HL-60/S4 treated with phorbol 12-myristate 13-acetate at 8.2 ng/mL for 4 days and 3 days (cell line): Measurements from ENCODE around the gene PSMB7.

Experiments
- in situ Hi-C: fragments of 300-500 bp; cut with MboI; formaldehyde crosslinking; loops from 2 replicates; pipeline ENCODE4 v1.15.0; 2022; ENCODE audit warnings: low sequenced_read_pairs

Gene PSMB7

DNA sequence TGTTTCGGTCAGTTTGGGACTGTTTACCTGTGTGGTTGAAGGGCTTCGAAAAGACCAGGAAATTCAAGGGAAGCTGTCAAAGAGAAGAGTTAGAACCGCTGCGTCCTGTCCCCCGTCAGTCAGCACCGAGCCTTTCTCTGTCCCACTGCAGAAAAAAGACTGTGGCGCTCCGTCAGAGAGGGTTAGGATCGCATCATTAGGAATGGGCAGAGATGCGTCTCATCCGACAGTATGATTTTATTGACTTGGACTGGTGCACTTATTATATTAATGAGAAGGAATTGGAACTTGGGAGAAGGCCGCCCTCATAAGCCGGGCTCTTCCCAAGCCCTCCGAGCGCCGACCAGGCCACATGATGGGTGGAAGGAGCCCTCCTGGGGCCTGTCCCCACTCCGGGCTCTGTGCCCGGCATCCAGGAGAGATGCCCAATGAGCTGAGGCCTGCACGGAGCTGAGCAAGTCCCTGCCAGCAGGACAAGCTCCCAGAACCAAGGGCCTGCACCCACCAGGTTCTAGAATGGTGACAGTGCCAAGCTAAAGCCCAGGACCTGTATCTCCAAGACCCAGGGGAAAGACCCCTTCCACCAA is 85.9 kb downstream of the PSMB7 start:
- in situ Hi-C loops = no loop called here

DNA sequence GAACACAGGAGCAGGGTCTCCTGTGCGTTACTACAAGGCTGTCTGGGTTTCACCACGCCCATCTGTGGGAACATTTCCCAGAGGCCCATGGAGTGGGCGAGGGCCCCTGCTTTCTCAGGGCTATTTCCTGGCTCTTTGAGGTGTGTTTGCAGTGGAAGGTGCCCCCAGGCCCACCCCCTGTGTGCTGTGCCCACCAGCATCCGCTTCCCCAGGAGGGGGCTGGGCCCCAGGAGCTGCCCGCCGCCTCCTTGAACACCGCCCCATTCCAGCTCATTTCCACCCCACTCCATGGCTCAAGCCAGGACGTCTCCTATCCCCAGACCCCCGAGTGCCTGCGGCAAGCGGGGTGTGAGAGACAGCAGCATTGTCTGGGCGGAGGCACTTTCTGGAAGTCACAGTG is 87.0 kb downstream of the PSMB7 start:
- in situ Hi-C loops = no loop called here

DNA sequence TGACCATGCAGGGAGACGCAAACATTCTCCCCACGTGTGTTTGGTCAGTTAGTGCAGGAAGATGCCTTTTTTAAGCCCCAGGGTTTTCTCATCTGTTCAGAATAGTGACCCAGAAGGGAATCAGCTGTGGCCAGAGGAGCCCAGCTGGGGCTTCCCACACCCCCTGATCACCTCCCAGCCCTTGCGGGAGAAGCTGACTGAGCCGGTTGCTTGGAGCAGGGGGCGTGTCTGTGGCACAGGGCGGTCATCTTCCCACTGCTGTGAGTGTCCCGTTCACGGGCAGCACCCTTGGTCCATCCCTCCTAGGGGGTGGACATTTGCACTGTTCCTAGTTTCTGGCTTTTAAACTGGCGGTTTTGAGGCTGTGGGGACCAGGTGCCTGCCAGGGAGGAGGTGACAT is 87.8 kb downstream of the PSMB7 start:
- in situ Hi-C loops = no loop called here

DNA sequence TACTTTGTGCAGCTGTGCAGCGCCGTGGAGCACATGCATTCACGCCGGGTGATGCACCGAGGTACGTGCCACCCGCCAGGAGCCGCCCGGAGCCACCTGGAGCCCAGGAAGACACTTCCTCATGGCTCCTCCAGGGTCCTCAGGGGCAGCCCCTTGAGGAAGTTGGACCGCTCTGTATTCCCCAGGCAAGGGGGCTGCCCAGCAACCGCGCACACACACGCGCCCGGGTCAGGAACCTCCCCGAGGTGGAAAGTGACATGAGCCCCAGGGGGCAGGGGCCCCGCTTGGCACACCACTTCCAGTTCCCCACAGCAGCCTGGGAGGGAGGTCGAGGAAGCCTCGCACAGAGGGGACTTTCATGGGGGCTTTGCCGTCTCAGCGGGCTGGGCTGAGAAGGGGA is 88.9 kb downstream of the PSMB7 start:
- in situ Hi-C loops = no loop called here

DNA sequence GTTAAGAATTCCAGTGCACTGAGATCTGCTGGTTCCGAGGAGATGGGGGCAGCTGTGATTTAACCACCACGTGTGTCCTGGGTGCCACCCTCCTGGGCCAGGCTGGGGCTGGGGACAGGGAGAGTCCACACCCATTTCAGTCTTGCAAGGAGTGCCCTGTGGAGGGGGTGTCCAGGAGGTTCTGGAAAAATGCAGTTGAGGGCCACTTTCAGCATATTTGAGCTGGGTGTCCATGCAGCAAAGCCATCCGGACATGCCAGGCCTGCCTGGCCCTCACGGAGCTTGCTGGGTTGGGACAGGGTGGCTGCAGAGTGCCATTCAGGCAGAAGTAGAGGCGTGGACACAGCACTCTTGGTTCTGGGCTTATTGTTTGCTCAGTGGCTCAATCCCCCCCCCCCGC is 89.4 kb downstream of the PSMB7 start:
- in situ Hi-C loops = no loop called here

DNA sequence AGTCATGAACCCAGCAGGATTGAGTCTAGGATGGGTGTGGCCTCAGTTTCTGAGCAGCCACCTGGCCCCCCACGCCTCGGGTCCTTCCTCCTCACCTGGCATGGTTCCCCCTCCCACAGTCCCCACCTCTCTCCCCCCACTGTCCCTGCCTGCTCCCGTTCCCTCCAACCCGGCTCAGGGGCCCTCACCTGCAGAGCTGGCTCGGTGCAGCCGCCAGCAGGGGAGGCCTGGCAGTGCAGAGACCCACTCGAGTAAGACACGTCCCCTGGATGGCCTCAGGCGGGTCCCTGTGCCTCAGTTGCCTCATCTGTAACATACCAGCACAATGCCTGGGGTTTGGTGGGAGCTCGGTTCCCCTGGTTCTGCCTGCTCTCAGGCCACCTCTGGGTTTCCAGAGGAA is 91.3 kb downstream of the PSMB7 start:
- in situ Hi-C loops = no loop called here

DNA sequence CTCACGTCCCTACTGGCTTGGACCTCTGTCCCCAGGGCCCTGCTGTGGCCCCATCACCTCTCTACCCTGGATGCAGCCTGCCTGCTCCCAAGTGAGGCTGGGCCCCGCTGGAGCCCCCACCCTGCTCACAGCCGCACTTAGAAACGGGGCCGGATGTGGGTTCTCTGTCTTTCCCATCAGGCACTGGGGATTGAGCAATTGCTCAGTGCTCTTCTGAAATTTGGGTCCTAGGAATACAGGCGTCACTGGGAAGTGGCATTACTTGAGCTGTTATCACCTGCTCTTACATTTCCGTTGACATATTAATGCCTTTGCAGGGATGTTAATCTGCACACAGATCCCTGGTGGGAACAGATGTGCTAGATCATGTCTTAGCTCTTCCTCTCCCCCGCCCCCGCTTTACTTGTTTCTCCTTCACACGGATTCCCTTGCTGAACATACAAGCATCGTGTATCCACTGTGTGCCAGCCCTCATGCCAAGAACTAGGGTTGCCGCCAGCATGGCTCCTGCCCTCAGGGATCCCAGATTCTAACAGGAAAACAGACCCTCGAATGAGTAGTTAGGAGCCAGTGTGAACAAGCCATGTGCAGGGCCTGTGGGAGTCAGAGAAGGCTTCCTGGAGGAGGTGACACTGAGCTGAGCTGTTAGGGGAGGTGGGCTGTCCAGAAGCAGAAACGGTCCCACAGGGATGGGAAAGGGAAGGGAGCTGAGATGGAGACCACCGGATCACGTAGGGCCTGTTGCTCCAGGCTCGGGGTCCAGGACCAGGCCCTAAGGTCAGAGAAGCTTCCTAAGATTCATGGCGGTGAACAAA is 92.4 kb downstream of the PSMB7 start:
- in situ Hi-C loops = no loop called here

DNA sequence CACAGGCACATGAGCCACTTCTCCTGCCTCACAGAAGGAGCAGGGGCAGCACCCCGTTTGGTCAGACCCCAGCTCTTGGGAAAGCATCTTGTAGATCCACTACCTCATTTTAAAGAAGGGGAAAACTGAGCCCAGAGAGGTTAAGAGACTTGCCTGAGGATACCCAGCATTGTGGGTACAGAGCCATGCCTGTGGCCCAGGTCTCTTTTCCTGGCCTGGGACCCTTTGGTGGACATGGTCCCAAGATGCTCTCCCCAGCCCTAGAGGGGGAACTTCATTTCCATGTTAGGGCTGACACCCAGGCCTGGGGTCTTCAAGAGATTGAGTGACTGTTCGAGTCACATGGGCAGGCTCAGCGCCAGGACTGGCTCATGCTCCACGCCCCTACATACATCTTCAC is 93.3 kb downstream of the PSMB7 start:
- in situ Hi-C loops = no loop called here

DNA sequence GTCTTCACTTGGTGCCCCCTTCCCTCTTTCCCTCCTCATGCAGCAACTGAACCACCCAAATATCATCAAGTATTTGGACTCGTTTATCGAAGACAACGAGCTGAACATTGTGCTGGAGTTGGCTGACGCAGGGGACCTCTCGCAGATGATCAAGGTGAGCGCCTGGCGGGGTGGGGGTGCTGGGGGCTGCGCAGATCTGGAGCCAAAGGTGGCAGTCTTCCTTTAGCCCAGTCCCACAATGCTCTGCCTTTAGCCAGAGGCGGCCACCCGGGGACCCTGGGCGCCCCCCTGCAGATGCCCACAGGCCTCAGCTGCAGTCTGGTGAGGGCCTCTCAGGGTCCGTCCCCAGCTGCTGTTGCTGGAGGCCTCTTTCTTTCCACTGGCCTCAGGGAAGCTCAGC is 93.8 kb downstream of the PSMB7 start:
- in situ Hi-C loops = no loop called here

DNA sequence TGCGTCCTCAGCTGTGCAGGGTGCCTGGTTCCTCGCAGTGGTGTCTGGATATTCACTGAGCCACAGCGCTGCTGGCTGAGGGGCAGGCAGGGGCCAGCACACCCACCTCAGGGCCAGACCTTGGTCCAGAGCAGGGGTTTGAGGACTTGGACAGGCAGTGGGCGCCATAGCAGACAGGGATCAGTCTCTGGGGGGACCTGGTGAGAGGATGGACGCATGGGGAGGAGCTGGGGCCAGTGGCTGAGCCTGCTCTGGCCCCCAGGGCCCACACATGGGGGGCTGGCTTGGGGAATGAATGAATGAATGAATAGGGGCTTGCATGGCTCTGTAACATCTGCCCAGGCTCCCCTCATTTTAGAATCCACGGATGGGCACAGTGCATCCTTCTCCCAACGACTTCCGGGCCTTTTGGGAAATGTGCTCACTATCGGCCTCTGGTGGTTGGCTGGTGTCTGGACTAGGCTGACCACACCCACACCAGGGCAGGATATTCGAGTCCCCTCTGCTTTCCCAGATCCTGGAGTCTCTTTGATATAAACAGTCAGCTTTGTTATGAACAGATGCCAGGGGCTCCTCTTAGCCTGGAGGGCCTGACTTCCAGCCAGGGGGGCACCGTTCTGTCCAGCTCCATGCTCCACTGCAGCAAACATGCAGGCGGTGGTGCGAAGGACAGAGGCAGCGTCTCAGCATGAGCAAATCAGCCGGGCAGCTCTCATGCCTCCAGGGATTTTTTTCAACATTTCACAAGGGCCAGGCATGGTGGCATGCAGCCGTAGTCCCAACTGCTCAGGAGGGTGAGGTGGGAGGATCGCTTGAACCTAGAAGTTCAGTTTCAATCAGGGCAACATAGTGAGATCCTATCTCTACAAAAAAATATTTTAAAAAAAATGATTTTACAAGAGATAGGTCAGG is 94.9 kb downstream of the PSMB7 start:
- in situ Hi-C loops = no loop called here

DNA sequence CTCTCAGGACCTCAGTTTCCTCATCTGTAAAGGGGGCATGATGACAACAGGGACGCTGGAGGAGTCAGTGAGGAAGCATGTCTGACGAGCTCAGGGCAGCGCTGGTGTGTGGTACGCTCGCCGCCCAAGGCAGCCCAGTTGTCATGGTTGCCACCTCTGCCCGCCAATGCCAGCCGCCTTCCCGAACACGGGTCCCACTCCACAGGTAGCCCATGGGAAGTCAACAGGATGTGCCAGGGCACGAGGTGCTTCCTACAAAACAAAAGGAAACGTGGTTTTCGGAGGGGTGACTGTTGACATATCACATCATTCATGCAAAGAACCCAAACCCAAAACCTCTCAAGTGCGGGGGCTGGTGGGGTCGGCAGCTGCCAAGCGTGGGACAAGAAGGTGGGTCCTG is 99.4 kb downstream of the PSMB7 start:
- in situ Hi-C loops = no loop called here

DNA sequence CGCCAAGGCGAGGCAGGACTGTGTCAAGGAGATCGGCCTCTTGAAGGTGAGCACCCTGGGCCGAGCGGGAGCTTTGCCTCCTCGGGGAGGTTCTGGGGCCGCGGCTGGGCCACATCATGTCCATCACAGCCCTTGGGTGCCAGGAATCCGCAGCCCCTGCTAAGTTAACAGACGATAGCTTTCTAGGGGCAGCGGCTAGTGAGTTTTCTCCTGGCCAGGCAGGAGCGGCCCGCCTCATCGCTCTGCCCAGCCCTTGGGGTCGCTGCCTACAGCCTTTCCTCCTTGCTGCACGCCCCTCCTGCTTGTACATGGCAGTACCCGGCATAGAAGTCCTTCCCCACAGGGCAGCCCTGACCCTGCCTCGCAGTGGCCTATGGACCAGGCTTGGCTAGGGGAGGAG is 101.3 kb downstream of the PSMB7 start:
- in situ Hi-C loops = no loop called here

DNA sequence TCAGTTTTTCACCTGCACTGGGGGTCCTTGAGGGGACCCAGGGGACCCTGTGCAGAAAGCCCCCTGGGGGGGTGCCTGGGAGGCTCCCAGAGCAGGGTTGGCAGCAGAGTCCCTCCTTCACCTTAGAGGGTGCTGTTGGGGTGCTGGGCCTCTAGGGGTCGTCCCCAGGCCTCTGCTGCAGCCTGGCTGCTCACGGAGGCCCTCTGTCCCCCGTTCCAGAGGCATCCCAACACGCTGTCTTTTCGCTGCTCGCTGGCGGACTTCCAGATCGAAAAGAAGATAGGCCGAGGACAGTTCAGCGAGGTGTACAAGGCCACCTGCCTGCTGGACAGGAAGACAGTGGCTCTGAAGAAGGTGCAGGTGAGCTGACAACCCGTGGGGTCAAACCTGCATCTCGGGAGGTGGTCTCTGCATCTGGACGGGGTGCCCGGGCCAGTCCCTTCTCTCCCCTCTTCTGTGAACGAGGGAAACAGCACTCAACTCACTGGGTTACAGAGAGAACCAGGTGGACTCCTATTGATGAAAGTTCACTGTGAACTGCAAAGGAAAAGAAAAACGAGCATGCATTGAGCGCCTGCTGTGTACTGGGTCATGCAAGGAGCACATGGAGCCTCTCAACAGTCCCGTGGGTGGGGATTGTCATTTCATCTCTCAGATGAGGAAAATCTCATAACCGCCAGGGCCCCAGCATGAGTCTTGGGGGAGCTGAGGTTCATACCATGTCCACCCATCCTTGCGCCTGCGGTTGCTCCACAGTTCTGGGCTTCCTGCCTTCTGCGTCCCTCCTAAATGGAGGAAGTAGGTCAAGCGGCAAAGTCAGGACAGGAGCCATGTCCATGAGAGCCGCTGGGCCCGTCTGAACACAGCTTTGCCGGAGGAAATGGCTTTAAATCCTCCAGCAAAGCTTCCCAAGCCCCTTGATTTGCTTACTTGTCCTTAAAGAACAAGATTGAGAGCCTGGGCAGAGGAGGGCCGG is 102.7 kb downstream of the PSMB7 start:
- in situ Hi-C loops = no loop called here

DNA sequence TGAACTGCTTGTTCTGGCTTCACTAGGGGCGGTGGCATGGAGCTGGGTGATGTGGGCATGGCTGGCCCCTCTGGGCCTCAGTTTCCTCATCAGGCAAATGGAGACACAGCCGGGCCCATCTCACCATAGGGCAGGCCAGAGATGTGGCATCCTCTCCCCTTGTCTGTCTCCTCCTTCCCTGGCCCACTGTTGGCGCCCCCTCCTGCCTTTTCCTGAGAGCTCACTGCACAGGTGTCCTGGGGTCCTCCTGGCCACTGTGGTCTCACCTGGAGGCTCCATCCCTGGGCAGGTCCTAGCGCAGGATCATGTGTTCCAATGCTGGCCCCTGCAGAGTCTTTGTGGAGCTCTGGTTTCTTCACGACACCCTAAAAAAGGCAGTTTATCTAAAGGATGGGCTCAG is 104.0 kb downstream of the PSMB7 start:
- in situ Hi-C loops = no loop called here

DNA sequence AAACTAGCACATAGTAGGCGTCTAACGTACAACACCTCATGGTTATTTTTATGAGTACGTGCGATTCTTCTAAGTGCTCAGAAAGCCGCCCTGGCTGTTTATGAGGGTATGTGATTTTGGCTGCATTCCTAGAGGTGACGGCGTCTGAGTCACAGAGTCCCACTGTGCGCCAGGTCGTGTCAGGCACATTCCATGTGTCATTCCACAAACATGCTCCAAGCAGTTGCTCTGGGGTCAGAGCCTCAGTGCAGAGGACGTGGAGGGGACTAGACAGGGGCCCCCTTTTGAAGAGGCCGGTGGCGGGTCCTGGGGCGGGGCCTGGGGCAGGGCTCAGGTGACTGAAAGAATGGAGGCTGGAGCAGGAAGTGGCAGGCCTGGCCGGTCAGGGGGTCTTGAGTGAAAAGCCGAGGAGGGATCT is 105.6 kb downstream of the PSMB7 start:
- in situ Hi-C loops = no loop called here

DNA sequence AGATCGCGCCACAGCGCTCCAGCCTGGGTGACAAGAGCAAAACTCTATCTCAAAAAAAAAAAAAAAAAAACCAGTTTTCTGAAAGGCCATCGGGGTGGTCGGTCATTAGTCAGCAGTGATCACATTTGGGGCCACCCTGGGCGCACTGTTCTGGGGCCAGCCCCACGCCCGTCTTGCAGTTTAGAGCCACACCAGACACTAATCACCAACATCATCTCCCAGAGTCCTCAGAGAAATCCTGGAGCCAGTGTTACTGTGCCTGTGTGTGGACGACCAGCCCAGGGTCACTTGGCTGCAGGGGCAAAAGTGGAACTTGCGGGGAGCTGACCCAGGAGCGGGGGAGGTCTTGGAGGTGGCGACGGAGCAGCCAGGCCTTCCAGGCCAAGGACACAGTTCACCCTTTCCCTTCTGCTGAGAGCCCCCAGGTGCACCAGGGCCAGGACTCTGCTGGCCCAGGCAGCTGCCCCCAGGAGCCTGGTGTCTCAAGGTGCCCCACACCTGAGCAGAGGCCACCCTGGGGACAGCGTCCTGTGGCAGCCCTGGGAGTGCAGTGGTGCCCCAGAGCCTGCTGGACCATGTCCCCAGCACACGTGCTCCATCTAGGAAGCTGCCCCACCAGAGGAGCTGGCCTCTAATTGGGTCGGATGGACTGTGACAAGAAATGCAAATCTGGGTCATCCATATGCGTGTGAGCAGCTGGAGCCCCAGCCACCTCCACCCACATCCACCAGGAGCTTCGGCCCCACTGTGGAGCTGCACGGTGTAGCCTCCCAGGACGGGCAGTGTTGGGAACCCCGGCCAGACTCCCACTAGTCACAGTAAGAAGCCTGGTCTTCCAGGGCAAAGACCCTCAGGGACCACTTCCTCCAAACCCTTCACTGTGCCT is 106.4 kb downstream of the PSMB7 start:
- in situ Hi-C loops = no loop called here

DNA sequence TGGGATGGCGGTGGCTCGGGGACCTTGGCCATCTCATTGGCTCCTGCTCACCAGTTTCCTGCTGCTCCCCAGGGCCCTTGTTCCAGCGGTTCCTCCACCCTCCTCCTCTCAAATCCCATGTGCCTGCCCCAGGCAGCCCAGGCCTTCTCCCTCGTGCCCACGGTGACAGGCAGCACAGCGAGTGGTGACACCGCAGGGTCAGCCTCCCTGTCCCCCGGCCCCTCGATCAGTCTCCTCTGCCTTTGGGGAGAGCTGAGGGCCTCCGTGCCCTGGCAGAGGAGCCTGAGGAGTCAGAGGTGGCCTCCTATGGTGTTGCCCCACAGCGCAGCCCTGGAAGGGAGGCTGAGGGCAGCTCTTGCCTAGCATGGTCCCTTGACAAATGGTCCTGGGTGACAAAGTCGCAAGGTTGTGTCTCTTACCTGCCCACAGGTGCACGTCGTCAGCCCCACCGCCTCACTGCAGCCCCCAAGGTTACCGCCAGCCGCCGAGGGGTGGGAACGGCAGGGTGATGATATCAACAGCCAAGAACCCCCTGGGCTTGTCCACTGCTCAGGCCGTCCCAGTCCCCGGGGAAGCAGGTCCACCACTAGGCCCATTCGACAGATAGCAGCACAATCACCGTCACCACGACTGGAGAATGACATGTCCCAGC is 107.7 kb downstream of the PSMB7 start:
- in situ Hi-C loops = no loop called here

DNA sequence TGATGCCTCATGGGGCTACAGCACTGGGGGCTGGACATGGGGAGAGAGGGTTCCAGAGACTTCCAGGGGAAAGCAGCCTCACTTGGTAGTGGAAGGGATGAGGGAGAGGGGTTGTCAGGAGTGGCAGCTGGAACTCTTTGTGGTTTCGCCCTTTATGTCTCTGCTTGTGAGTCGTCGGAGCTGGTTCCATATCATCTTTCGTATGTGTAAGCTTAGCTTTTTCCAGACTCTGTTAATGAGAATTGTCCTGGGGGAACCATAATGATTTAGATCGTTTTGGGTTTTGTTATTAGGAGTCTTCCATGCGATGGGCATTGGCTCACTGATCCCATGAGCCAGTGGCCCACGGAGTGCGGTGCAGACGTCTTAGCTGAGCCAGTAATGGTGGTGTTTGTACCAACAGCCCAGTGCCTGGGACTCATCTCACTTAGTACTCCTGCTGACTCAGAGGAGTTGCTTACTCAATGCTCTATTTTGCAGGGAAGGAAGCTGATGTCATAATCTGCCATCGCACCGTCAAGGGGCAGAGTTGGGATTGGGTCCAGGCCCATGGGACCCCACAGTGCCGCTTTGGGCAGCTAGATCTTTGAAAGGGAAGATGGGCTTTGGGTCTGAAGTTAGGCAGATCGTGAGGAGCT is 109.0 kb downstream of the PSMB7 start:
- in situ Hi-C loops = no loop called here

DNA sequence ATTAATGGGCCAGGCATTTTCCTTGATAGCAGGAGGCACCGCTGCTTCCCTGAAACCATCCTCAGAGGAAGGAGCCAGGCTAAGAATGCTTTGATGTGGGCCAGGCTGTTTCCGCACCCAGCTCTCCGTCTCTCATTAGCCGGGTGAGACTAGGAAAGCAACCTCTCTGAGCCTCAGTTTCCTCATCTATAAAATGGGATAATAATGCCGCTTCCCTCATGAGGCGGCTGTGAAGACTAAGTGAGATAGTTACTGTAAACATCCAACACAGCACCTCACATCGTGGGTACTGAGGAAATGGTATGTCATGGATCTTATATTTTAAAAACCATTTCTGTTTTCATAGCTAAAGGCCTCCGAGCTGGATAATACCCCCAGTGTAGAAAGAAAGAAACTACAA is 111.0 kb downstream of the PSMB7 start:
- in situ Hi-C loops = no loop called here
